Central memory CD8-positive, alpha-beta T cell (primary cell): ENCODE data around the gene SLC1A6.
"Not testable (repeated sequence)": the region's sequence is repeated elsewhere in the genome, so short reads cannot be mapped to it uniquely, and the experiment has no call there.

Experiments used
- ATAC-seq: fragments of 150-1000 bp; cut with Tn5 transposase; replicated peaks from 2 replicates; pipeline ENCODE4 v1.10.0; 2022; ENCODE audit warnings: mild to moderate bottlenecking, moderate FRiP score, moderate number of reproducible peaks; ENCODE audit not compliant: poor library complexity, severe bottlenecking; ENCODE audit errors: extremely low read depth
- DNase-seq, 2 donors: peaks; one replicate each; pipeline ENCODE4 v3.0.0; 2021; ENCODE audit warnings: low spot score in 2 of 2
- H3K27ac Mint-ChIP-seq: one replicate; pipeline ENCODE4 v1.8.0; 2022; ENCODE audit warnings: low read depth, mild to moderate bottlenecking, moderate library complexity, mixed read lengths
- H3K27me3 Mint-ChIP-seq: one replicate; pipeline ENCODE4 v1.8.0; 2022; ENCODE audit warnings: mixed read lengths
- H3K36me3 Mint-ChIP-seq: one replicate; pipeline ENCODE4 v1.8.0; 2022; ENCODE audit warnings: mild to moderate bottlenecking, moderate library complexity, mixed read lengths; ENCODE audit not compliant: insufficient read depth
- H3K4me1 Mint-ChIP-seq: one replicate; pipeline ENCODE4 v1.8.0; 2022; ENCODE audit warnings: mixed read lengths
- H3K4me3 Mint-ChIP-seq: one replicate; pipeline ENCODE4 v1.8.0; 2022; ENCODE audit warnings: mild to moderate bottlenecking, moderate library complexity, mixed read lengths
- H3K9me3 Mint-ChIP-seq: one replicate; pipeline ENCODE4 v1.8.0; 2022; ENCODE audit warnings: mixed read lengths

SLC1A6 gene

DNA sequence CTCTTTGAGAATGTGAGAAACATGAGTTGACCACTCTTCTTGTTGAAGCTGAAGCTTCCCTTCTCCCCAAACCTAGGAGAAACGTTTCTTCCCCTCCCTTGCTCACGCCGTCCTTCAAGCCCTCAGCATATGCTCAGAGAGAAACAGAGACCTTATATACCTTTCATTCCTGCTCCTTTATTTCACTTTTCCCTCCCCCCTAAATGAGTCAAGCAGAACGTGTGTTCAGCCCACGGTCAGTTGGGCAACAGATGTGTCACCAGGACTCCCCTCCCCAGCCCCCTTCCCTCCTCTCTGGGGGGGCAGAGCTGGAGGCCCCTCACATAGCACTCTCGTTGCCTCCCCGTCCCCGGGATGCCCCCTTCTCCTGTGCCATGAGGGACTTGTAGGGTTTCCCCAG lies 29.8 kb downstream of the SLC1A6 start:
- no peak overlapping the region for H3K4me3 Mint-ChIP-seq
- no peaks in the 10 kb centered on the region for H3K4me1 Mint-ChIP-seq
- H3K27me3 Mint-ChIP-seq, result peaks cover 10% of the 10 kb centered on the region
- no peaks in the 10 kb centered on the region for H3K9me3 Mint-ChIP-seq
- H3K36me3 Mint-ChIP-seq, result no peaks in the 10 kb centered on the region
- DNase-seq (no peak), ATAC-seq (no peak)
- no peak overlapping the region for H3K27ac Mint-ChIP-seq

GRCh38 chr19:14949413-14949812 lies 30.3 kb downstream of the SLC1A6 start:
- DNase-seq, H3K9me3 Mint-ChIP-seq, ATAC-seq, H3K4me1 Mint-ChIP-seq, H3K4me3 Mint-ChIP-seq, H3K27ac Mint-ChIP-seq, H3K36me3 Mint-ChIP-seq: not testable (repeated sequence)
- peaks cover 10% of the 10 kb centered on the region for H3K27me3 Mint-ChIP-seq

DNA sequence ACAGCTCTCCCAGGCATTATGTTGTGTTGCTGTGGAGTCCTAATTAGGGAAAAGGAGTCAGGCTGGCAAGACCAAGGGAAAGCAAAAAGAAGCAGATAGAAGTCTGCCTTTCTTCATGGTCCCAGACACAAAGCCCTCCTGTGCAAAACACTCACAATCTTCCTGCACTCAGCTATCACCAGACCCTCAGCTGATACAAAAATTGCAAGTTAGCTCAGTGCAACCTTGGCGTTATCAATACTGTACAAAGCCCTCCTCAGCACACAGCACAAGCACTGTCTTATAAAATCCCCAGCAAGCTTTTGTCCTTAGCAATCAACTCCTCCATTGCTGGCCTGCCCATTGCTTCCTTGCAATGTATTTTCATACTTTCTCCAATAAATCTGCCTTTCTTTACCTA lies 35.2 kb downstream of the SLC1A6 start:
- no peaks in the 10 kb centered on the region for H3K9me3 Mint-ChIP-seq
- no peak for DNase-seq
- no peaks in the 10 kb centered on the region for H3K4me1 Mint-ChIP-seq
- no peak for ATAC-seq
- no peak overlapping the region for H3K4me3 Mint-ChIP-seq
- peaks cover 1% of the 10 kb centered on the region for H3K36me3 Mint-ChIP-seq
- H3K27me3 Mint-ChIP-seq, result peaks cover 10% of the 10 kb centered on the region
- no peak overlapping the region for H3K27ac Mint-ChIP-seq

GRCh38 chr19:14943601-14944000 lies 36.1 kb downstream of the SLC1A6 start:
- Mint-ChIP-seq H3K27me3 (peaks cover 10% of the 10 kb centered on the region), H3K4me1 (no peaks in the 10 kb centered on the region), H3K4me3 (no peak overlapping the region), H3K27ac (no peak overlapping the region), H3K9me3 (no peaks in the 10 kb centered on the region), H3K36me3 (peaks cover 1% of the 10 kb centered on the region)
- DNase-seq, result no peak
- no peak for ATAC-seq

GRCh38 chr19:14941189-14941588 lies 38.5 kb downstream of the SLC1A6 start, which contains the start of gene OR7C2:
OR7C2 (plus strand) TSS chr19:14941489; CDS start chr19:14941489, 0 bp downstream.
- Mint-ChIP-seq H3K27ac (no peak within 1 kb of the TSS), H3K9me3 (no peaks in the 10 kb centered on the region), H3K36me3 (peaks cover 1% of the 10 kb centered on the region), H3K27me3 (peaks cover 10% of the 10 kb centered on the region), H3K4me1 (no peaks in the 10 kb centered on the region), H3K4me3 (no peak within 1 kb of the TSS)
- DNase-seq (no peak), ATAC-seq (no peak)

GRCh38 chr19:14940266-14940665 lies 39.4 kb downstream of the SLC1A6 start:
- Mint-ChIP-seq H3K4me3 (no peak overlapping the region), H3K27me3 (peaks cover 10% of the 10 kb centered on the region), H3K27ac (no peak overlapping the region), H3K36me3 (peaks cover 1% of the 10 kb centered on the region), H3K9me3 (no peaks in the 10 kb centered on the region), H3K4me1 (no peaks in the 10 kb centered on the region)
- no peak for DNase-seq
- ATAC-seq, result no peak

DNA sequence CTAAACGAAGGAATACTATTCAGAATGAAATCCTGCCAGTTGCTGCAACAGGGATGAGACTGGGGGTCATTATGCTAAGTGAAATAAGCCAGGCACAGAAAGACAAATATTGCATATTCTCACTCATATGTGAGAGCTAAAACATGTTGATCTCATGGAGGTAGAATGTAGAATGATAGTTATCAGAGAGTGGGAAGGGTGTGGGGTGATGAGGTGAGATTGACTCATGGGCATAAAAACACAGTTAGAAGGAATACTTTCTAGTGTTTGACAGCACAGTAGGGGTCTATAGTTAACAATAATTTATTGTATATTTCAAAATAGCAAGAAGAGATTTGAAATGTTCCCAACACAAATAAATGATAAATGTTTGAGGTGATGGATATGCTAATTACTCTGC lies 46.2 kb downstream of the SLC1A6 start:
- Mint-ChIP-seq H3K27ac (no peak overlapping the region), H3K9me3 (no peaks in the 10 kb centered on the region), H3K27me3 (peaks cover 37% of the 10 kb centered on the region), H3K4me1 (no peaks in the 10 kb centered on the region), H3K36me3 (no peaks in the 10 kb centered on the region), H3K4me3 (no peak overlapping the region)
- DNase-seq (no peak), ATAC-seq (no peak)

- no peaks in the 10 kb centered on the region for H3K36me3 Mint-ChIP-seq
- no peak overlapping the region for H3K4me3 Mint-ChIP-seq
- H3K27me3 Mint-ChIP-seq, result peaks cover 68% of the 10 kb centered on the region
- ATAC-seq (no peak), DNase-seq (no peak)
- no peak overlapping the region for H3K27ac Mint-ChIP-seq
- no peaks in the 10 kb centered on the region for H3K9me3 Mint-ChIP-seq
- H3K4me1 Mint-ChIP-seq, result no peaks in the 10 kb centered on the region
Observed at GRCh38 chr19:14916848-14917247, 62.8 kb downstream of the SLC1A6 start.

- no peak overlapping the region for H3K4me3 Mint-ChIP-seq
- H3K27ac Mint-ChIP-seq, result no peak overlapping the region
- peaks cover 65% of the 10 kb centered on the region for H3K27me3 Mint-ChIP-seq
- ATAC-seq, result no peak
- no peaks in the 10 kb centered on the region for H3K4me1 Mint-ChIP-seq
- no peaks in the 10 kb centered on the region for H3K36me3 Mint-ChIP-seq
- DNase-seq, result no peak
- H3K9me3 Mint-ChIP-seq, result no peaks in the 10 kb centered on the region
Observed at GRCh38 chr19:14915116-14915515, 64.5 kb downstream of the SLC1A6 start.

GRCh38 chr19:14906711-14907110 lies 73.0 kb downstream of the SLC1A6 start:
- H3K36me3 Mint-ChIP-seq, result no peaks in the 10 kb centered on the region
- DNase-seq, result no peak

DNA sequence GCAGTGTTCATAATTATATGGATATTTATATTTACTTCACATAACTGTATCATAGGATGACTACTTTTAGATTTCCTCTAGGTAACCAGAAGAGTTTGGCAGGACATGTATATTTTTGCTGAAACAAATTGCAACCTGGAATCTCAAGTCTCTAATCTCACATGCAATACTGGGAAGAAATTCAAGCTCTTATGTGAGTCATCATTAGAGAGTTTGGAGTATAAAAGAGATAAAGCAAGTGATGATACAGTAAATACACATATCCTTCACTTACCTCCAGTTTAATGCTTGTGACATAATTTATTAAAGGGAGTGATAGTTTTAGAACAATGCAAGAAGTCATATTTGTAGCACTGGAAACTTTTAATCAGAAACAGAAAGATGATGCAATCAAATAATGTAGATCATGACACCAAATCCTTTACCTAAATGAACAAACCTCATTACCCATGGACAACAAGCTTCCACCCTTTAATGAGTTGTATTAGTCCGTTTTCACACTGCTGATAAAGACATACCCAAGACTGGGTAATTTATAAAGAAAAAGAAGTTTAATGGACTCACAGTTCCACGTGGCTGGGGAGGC lies 77.9 kb downstream of the SLC1A6 start:
- H3K4me1 Mint-ChIP-seq, result no peaks in the 10 kb centered on the region
- no peak for DNase-seq
- no peaks in the 10 kb centered on the region for H3K36me3 Mint-ChIP-seq
- H3K4me3 Mint-ChIP-seq, result no peak overlapping the region
- H3K27ac Mint-ChIP-seq, result no peak overlapping the region
- H3K9me3 Mint-ChIP-seq, result no peaks in the 10 kb centered on the region
- peaks cover 71% of the 10 kb centered on the region for H3K27me3 Mint-ChIP-seq
- ATAC-seq, result no peak

More at GRCh38 chr19:14906711-14907110, 73.0 kb downstream of the SLC1A6 start:
- Mint-ChIP-seq H3K27ac (no peak overlapping the region), H3K9me3 (no peaks in the 10 kb centered on the region), H3K4me3 (no peak overlapping the region), H3K27me3 (peaks cover 51% of the 10 kb centered on the region), H3K4me1 (no peaks in the 10 kb centered on the region)
- no peak for ATAC-seq
